ENCODE measurements around the gene MAGEE1. TPM values are rescaled to one million over a fixed set of nuclear protein-coding genes. Genes with fewer than 3 reads are reported as not detected.
A peak's percentile ranks its signal among the peaks of the same experiment; 100 is the strongest.

MAGEE1 gene
- polyA plus RNA-seq (22.3 and 24.8 TPM in 2 replicates), polyA minus RNA-seq (19.3 and 20.2 TPM in 2 replicates)

DNA sequence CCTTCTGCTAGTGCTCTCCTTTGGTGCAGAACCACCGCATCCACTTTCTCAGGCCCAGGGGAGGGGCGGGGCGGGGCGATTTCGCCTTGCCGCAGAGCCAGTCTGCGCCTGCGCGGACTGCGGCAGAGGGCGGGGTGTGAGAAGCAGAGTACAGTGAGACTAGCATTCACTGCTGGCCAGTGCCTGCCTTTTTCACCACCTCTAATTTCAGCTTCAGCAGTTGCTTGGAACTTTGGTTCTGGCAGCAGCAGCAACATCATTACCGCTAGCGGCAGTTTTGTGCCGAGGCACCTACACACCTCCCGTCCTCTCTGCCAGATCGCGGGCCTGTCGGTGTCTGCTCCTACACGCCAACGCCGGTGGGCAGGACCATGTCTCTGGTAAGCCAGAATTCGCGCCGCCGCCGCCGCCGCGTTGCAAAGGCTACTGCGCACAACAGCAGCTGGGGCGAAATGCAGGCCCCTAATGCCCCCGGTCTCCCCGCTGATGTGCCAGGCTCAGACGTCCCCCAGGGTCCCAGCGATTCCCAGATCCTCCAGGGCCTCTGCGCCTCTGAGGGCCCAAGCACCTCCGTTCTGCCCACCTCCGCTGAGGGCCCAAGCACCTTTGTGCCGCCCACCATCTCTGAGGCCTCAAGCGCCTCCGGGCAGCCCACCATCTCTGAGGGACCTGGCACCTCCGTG lies at the start of gene MAGEE1:
MAGEE1 (plus strand) TSS at position 151 of the 683 bp plus-strand sequence; CDS start at position 372, 221 bp downstream.
- H3K27ac ChIP-seq (ENCODE audit: low read length): peak within 1 kb of the TSS; percentile 68
- H3K9ac ChIP-seq (ENCODE audit: low read length): peak within 1 kb of the TSS; percentile 84
- peak within 1 kb of the TSS; percentile 33 for H2AFZ ChIP-seq (ENCODE audit: low read depth, low read length)
- H3K9me2 ChIP-seq (ENCODE audit: insufficient read depth, low read length): no peaks in the 10 kb centered on the region
- no peaks in the 10 kb centered on the region for H3F3A ChIP-seq (ENCODE audit: insufficient read depth, low read length, poor library complexity, severe bottlenecking)
- H3K79me2 ChIP-seq (replicated peaks; ENCODE audit: insufficient read depth, low read length): no peaks in the 10 kb centered on the region
- no peaks in the 10 kb centered on the region for H3K27me3 ChIP-seq (ENCODE audit: insufficient read depth, low read depth, low read length)
- peak within 1 kb of the TSS; percentile 81 for H3K4me3 ChIP-seq (ENCODE audit: low read length)
- TF ChIP-seq REST (IDR thresholded peaks at IDR 0.05; ENCODE audit: borderline replicate concordance): no peak
- no peak for TF ChIP-seq TAF1 (IDR thresholded peaks at IDR 0.05; ENCODE audit: low read depth)
- TF ChIP-seq, protein P1, sequence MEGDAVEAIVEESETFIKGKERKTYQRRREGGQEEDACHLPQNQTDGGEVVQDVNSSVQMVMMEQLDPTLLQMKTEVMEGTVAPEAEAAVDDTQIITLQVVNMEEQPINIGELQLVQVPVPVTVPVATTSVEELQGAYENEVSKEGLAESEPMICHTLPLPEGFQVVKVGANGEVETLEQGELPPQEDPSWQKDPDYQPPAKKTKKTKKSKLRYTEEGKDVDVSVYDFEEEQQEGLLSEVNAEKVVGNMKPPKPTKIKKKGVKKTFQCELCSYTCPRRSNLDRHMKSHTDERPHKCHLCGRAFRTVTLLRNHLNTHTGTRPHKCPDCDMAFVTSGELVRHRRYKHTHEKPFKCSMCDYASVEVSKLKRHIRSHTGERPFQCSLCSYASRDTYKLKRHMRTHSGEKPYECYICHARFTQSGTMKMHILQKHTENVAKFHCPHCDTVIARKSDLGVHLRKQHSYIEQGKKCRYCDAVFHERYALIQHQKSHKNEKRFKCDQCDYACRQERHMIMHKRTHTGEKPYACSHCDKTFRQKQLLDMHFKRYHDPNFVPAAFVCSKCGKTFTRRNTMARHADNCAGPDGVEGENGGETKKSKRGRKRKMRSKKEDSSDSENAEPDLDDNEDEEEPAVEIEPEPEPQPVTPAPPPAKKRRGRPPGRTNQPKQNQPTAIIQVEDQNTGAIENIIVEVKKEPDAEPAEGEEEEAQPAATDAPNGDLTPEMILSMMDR (IDR thresholded peaks at IDR 0.05; ENCODE audit: poor library complexity, severe bottlenecking): no peak
- TF ChIP-seq POLR2AphosphoS5 (IDR thresholded peaks at IDR 0.05): peak; percentile 92
- TF ChIP-seq SMC3 (conservative IDR thresholded peaks at IDR 0.05; ENCODE audit: poor library complexity): no peak
- no peak for TF ChIP-seq EP300 (conservative IDR thresholded peaks at IDR 0.05; ENCODE audit: poor library complexity, severe bottlenecking)
- TF ChIP-seq MXI1 (conservative IDR thresholded peaks at IDR 0.05; ENCODE audit: poor library complexity, severe bottlenecking): peak; percentile 27
- TF ChIP-seq RAD21 (conservative IDR thresholded peaks at IDR 0.05): peak; percentile 12
- TF ChIP-seq EZH2 (IDR thresholded peaks at IDR 0.05; ENCODE audit: borderline replicate concordance, insufficient read depth, low read length, poor library complexity, severe bottlenecking): no peak
- H4K20me1 ChIP-seq (ENCODE audit: insufficient read depth): no peaks in the 10 kb centered on the region
- H3K4me2 ChIP-seq (ENCODE audit: low read length): no peak within 1 kb of the TSS
- H3K36me3 ChIP-seq (ENCODE audit: insufficient read depth, low read length): no peaks in the 10 kb centered on the region
- H3K9me3 ChIP-seq (ENCODE audit: low read length): no peaks in the 10 kb centered on the region

DNA sequence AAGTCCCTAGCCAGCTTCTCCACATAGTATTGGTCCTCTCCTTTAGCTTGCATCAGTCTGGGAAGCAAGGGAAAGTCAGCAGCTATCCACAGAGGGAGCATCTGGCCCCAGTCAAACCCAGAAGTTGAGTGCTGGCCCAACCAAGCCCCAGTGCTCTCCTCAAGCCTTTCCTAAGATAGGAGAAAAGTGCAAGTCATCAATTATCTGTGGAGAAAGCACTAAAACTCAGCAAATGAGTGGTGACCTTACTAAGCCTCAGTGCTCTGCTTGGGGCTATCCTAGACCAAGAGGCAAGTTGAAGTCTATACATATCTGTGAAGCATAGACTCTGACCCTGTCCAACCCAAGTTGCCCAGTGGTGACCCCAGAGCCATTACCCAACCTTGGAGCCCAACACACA lies 28.5 kb upstream of the MAGEE1 start:
- Histone ChIP-seq H3K4me2 (ENCODE audit: low read length) (no peak overlapping the region), H3K9ac (ENCODE audit: low read length) (no peak overlapping the region), H3K4me3 (ENCODE audit: low read length) (no peak overlapping the region), H3K9me2 (ENCODE audit: insufficient read depth, low read length) (no peaks in the 10 kb centered on the region), H3K27ac (ENCODE audit: low read length) (no peak overlapping the region), H4K20me1 (ENCODE audit: insufficient read depth) (no peaks in the 10 kb centered on the region), H3K79me2 (replicated peaks; ENCODE audit: insufficient read depth, low read length) (no peaks in the 10 kb centered on the region), H3K9me3 (ENCODE audit: low read length) (no peaks in the 10 kb centered on the region), H3K36me3 (ENCODE audit: insufficient read depth, low read length) (no peaks in the 10 kb centered on the region), H3K27me3 (ENCODE audit: insufficient read depth, low read depth, low read length) (no peaks in the 10 kb centered on the region), H2AFZ (ENCODE audit: low read depth, low read length) (no peak overlapping the region), H3F3A (ENCODE audit: insufficient read depth, low read length, poor library complexity, severe bottlenecking) (no peaks in the 10 kb centered on the region)
- TF ChIP-seq POLR2AphosphoS5 (IDR thresholded peaks at IDR 0.05) (no peak), EZH2 (IDR thresholded peaks at IDR 0.05; ENCODE audit: borderline replicate concordance, insufficient read depth, low read length, poor library complexity, severe bottlenecking) (no peak), MXI1 (conservative IDR thresholded peaks at IDR 0.05; ENCODE audit: poor library complexity, severe bottlenecking) (no peak), RAD21 (conservative IDR thresholded peaks at IDR 0.05) (no peak), SMC3 (conservative IDR thresholded peaks at IDR 0.05; ENCODE audit: poor library complexity) (no peak), TAF1 (IDR thresholded peaks at IDR 0.05; ENCODE audit: low read depth) (no peak), EP300 (conservative IDR thresholded peaks at IDR 0.05; ENCODE audit: poor library complexity, severe bottlenecking) (no peak)
- TF ChIP-seq, protein P1 (IDR thresholded peaks at IDR 0.05; ENCODE audit: poor library complexity, severe bottlenecking): no peak
